Measurements from ENCODE around the gene ESR2.
A peak's percentile ranks its signal among the peaks of the same experiment; 100 is the strongest.
"Not testable (repeated sequence)": the region's sequence is repeated elsewhere in the genome, so short reads cannot be mapped to it uniquely, and the experiment has no call there.

Gene ESR2

GRCh38 chr14:64225151-64225757 lies 68.9 kb downstream of the ESR2 start:
- H3K9me3 Mint-ChIP-seq, result no peaks in the 10 kb centered on the region
- no peak for ATAC-seq (replicated peaks)
- H3K4me1 Mint-ChIP-seq, result peaks cover 19 to 31% of the 10 kb centered on the region in 2 donors
- no peaks in the 10 kb centered on the region for H3K27me3 Mint-ChIP-seq
- no peak overlapping the region for H3K27ac Mint-ChIP-seq
- no peak for DNase-seq
- H3K36me3 Mint-ChIP-seq, result peaks cover 35 to 55% of the 10 kb centered on the region in 2 donors
- no peak overlapping the region for H3K4me3 Mint-ChIP-seq

DNA sequence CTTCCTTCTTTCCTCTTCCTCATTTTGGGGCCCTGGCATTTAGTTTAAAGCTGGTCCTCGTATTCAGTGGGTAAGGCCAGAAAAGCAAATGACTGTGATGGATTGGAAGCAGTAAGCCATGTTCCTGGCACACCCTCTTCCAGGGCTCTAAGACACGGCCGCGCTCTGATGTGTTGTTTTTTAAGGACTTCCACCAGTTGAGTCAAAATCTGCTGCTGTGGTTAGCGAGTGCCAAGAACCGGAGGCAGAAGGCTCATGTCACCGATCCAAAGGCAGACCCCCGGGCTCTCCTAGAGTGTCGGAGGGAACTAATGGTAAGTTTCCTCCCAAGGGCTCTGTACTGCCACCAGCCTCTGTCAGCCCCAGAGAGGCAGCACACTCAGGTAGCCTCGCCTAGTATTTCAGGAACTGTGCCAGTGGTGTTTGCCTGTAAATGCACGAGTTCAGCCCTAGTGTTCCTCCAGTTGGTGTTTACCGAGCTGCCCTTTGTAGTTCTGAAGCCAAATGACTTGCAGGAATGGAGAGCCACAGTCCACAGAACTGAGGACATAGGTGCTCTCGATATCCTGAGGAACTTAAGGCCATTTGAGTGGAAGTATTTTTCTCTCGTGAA lies 72.7 kb downstream of the ESR2 start:
- H3K27ac Mint-ChIP-seq, result peak overlapping the region; percentile 72
- peak overlapping the region; percentile 45 to 52 for H3K4me3 Mint-ChIP-seq
- peaks cover 38 to 58% of the 10 kb centered on the region in 2 donors for H3K4me1 Mint-ChIP-seq
- ATAC-seq (replicated peaks), result peak; percentile 25 to 28
- peaks cover 37 to 56% of the 10 kb centered on the region in 2 donors for H3K36me3 Mint-ChIP-seq
- H3K27me3 Mint-ChIP-seq, result no peaks in the 10 kb centered on the region
- DNase-seq, result no peak
- H3K9me3 Mint-ChIP-seq, result no peaks in the 10 kb centered on the region

- Mint-ChIP-seq H3K27me3 (no peaks in the 10 kb centered on the region), H3K27ac (peak overlapping the region; percentile 73), H3K4me3 (peak overlapping the region; percentile 29 to 47), H3K4me1 (peaks cover 44 to 69% of the 10 kb centered on the region in 2 donors), H3K9me3 (peaks cover 0 to 6% of the 10 kb centered on the region in 2 donors), H3K36me3 (peaks cover 43 to 64% of the 10 kb centered on the region in 2 donors)
- DNase-seq (no peak), ATAC-seq (replicated peaks) (peak; percentile 22 to 25)
Measured at GRCh38 chr14:64220466-64220865, 73.7 kb downstream of the ESR2 start.

DNA sequence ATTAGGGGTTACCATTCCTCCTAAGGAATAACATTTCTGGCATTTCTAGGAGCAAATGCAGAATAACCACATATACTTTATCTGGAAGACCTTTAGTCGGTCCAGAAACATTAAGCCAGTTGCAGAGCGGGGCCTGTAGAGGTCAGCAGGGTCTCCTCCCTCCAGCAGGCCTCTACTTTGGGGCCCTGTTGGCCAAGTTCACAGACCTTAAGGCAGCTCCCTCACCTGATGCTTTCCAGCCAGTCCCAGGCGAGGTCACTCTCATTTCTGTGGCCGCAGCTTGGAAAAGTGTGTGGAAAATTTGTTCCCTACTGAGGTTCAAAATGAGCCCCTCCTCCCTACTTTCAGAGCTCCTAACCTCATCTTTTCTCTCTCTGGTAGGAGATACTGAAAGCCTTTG lies 74.1 kb downstream of the ESR2 start:
- H3K27me3 Mint-ChIP-seq, result no peaks in the 10 kb centered on the region
- peak overlapping the region; percentile 73 for H3K27ac Mint-ChIP-seq
- H3K4me3 Mint-ChIP-seq, result peak overlapping the region; percentile 29 to 47
- ATAC-seq (replicated peaks) (no peak), DNase-seq (no peak)
- peaks cover 0 to 6% of the 10 kb centered on the region in 2 donors for H3K9me3 Mint-ChIP-seq
- H3K36me3 Mint-ChIP-seq, result peaks cover 39 to 64% of the 10 kb centered on the region in 2 donors
- peaks cover 44 to 73% of the 10 kb centered on the region in 2 donors for H3K4me1 Mint-ChIP-seq

GRCh38 chr14:64218344-64219240 lies 75.6 kb downstream of the ESR2 start:
- Mint-ChIP-seq H3K36me3 (peaks cover 35 to 55% of the 10 kb centered on the region in 2 donors), H3K9me3 (peaks cover 0 to 6% of the 10 kb centered on the region in 2 donors), H3K27ac (peak overlapping the region; percentile 79), H3K4me1 (peaks cover 44 to 73% of the 10 kb centered on the region in 2 donors), H3K27me3 (no peaks in the 10 kb centered on the region), H3K4me3 (peak overlapping the region; percentile 18 to 70)
- DNase-seq (no peak), ATAC-seq (replicated peaks) (peak; percentile 70 to 72)

DNA sequence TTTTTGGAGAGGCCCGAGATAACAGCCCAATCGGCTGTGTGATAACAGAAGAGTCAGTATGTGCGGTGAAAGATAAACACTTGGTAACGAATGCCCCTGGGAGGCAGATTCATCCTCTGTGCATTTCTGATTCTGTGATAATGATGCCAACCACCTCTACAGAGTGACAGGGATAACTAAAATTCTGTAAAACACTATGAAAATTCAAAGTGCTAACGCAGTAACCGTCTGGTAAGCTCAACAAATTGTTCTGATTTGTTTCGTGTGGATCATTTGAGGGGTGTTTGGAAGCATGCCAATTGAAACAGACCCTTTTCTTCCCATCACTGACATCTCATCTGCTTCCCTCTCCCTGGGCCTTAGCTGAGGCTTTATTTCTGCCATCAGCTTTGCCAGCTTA lies 76.3 kb downstream of the ESR2 start:
- Mint-ChIP-seq H3K36me3 (peaks cover 30 to 48% of the 10 kb centered on the region in 2 donors), H3K4me1 (peaks cover 41 to 69% of the 10 kb centered on the region in 2 donors), H3K27me3 (no peaks in the 10 kb centered on the region), H3K4me3 (peak overlapping the region; percentile 18 to 70), H3K27ac (peak overlapping the region; percentile 84), H3K9me3 (peaks cover 0 to 6% of the 10 kb centered on the region in 2 donors)
- peak; percentile 8 to 14 for ATAC-seq (replicated peaks)
- no peak for DNase-seq

DNA sequence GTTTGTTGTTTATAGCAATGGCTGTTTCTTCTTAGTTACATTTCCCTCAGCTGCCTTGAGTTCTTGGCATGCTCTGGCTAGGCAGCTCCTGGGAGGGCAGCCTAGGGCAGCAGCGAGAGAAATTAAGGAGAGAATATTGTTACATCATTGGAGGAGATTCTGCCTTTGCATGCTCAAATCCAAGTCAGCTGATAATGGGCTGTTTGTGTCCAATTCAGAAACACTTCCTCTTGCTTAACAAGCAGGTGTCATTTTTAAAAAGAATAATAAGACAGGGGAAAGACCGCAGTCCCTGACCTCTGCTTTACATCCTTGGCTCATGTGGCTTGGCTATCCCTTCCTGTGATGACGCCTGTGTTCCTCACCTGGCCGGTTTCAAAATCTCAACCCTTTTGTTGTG lies 76.9 kb downstream of the ESR2 start:
- Mint-ChIP-seq H3K27me3 (no peaks in the 10 kb centered on the region), H3K4me3 (peak overlapping the region; percentile 48 to 58), H3K27ac (peak overlapping the region; percentile 84), H3K4me1 (peaks cover 39 to 65% of the 10 kb centered on the region in 2 donors), H3K9me3 (peaks cover 0 to 6% of the 10 kb centered on the region in 2 donors), H3K36me3 (peaks cover 30 to 45% of the 10 kb centered on the region in 2 donors)
- ATAC-seq (replicated peaks) (peak; percentile 28 to 41), DNase-seq (no peak)

DNA sequence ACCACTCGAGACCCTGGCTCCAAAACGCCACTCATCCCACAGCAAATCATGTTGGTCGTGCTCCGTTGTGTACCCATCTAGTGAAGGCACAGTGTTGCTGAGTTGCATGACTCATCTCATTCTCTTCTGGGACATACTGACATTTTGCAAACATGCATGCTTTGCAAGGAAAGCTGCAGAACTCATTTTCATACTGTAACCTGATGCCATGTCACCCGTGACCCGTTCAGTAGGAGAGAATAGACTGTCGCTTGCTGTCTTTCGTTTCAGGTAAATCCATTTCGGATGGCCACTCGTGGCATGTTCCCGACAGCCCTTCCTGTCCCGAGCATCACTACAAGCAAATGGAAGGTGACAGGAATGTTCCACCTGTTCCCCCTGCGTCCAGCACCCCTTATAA lies 78.2 kb downstream of the ESR2 start:
- DNase-seq (no peak), ATAC-seq (replicated peaks) (peak in 1 of 2 donors; percentile 25)
- peaks cover 31 to 56% of the 10 kb centered on the region in 2 donors for H3K4me1 Mint-ChIP-seq
- H3K36me3 Mint-ChIP-seq, result peaks cover 23 to 41% of the 10 kb centered on the region in 2 donors
- H3K9me3 Mint-ChIP-seq, result peaks cover 0 to 6% of the 10 kb centered on the region in 2 donors
- H3K27me3 Mint-ChIP-seq, result no peaks in the 10 kb centered on the region
- H3K27ac Mint-ChIP-seq, result peak overlapping the region; percentile 89
- peak overlapping the region; percentile 21 for H3K4me3 Mint-ChIP-seq

DNA sequence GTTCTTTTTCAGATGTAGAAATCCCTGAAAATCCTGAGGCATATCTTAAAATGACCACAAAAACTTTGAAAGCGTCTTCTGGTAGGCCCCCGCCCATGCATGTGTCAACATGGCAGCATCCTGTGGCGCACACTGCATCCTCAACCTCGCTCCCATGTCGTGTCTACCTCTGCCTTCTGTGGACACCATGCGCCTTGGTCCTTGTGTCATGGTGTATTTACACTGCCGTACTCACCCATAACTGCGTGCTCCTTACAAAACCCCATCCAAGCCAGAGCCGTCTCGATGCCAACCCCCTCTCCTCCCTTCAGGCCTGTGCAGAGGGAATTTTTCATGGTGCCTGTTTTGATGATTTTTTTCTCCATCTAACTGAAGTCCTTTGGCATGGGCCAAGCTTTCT lies 78.9 kb downstream of the ESR2 start:
- H3K27me3 Mint-ChIP-seq, result no peaks in the 10 kb centered on the region

GRCh38 chr14:64213853-64214570 lies 80.2 kb downstream of the ESR2 start:
- ATAC-seq (replicated peaks), result no peak

More for the DNA sequence above, 78.9 kb downstream of the ESR2 start:
- Mint-ChIP-seq H3K9me3 (peaks cover 0 to 6% of the 10 kb centered on the region in 2 donors), H3K27ac (peak overlapping the region; percentile 17), H3K36me3 (peaks cover 23 to 45% of the 10 kb centered on the region in 2 donors), H3K4me1 (peaks cover 29 to 54% of the 10 kb centered on the region in 2 donors), H3K4me3 (no peak overlapping the region)
- ATAC-seq (replicated peaks) (no peak), DNase-seq (no peak)

GRCh38 chr14:64213086-64213485 lies 81.1 kb downstream of the ESR2 start:
- H3K9me3 Mint-ChIP-seq, result peaks cover 0 to 6% of the 10 kb centered on the region in 2 donors
- H3K36me3 Mint-ChIP-seq, result peaks cover 16 to 41% of the 10 kb centered on the region in 2 donors
- no peak for DNase-seq
- no peaks in the 10 kb centered on the region for H3K27me3 Mint-ChIP-seq
- no peak overlapping the region for H3K27ac Mint-ChIP-seq
- ATAC-seq (replicated peaks), result no peak
- no peak overlapping the region for H3K4me3 Mint-ChIP-seq
- peaks cover 32 to 57% of the 10 kb centered on the region in 2 donors for H3K4me1 Mint-ChIP-seq

More at GRCh38 chr14:64213853-64214570, 80.2 kb downstream of the ESR2 start:
- peaks cover 34 to 59% of the 10 kb centered on the region in 2 donors for H3K4me1 Mint-ChIP-seq
- no peak for DNase-seq
- no peaks in the 10 kb centered on the region for H3K27me3 Mint-ChIP-seq
- H3K36me3 Mint-ChIP-seq, result peaks cover 18 to 45% of the 10 kb centered on the region in 2 donors
- H3K9me3 Mint-ChIP-seq, result peaks cover 0 to 6% of the 10 kb centered on the region in 2 donors
- no peak overlapping the region for H3K4me3 Mint-ChIP-seq
- no peak overlapping the region for H3K27ac Mint-ChIP-seq

DNA sequence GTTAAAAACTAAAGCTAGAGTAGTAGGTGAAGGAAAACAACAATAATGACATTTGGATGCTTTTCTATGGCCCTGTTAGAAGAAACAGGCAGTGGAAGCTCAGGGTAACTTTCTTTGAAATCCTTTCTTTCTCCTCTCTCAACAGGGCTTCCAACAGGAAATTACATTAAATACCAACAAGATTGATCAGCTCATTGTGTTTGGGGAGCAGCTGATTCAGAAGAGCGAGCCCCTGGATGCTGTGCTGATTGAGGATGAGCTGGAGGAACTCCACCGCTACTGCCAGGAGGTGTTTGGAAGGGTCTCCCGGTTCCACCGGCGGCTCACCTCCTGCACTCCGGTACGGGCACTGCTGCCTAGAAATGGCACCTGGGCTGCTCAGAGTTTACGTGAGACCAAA lies 81.5 kb downstream of the ESR2 start:
- ATAC-seq (replicated peaks), result no peak
- peaks cover 0 to 6% of the 10 kb centered on the region in 2 donors for H3K9me3 Mint-ChIP-seq
- H3K4me1 Mint-ChIP-seq, result peaks cover 29 to 53% of the 10 kb centered on the region in 2 donors
- peaks cover 15 to 38% of the 10 kb centered on the region in 2 donors for H3K36me3 Mint-ChIP-seq
- no peak overlapping the region for H3K4me3 Mint-ChIP-seq
- no peak for DNase-seq
- no peaks in the 10 kb centered on the region for H3K27me3 Mint-ChIP-seq
- H3K27ac Mint-ChIP-seq, result peak overlapping the region; percentile 37

DNA sequence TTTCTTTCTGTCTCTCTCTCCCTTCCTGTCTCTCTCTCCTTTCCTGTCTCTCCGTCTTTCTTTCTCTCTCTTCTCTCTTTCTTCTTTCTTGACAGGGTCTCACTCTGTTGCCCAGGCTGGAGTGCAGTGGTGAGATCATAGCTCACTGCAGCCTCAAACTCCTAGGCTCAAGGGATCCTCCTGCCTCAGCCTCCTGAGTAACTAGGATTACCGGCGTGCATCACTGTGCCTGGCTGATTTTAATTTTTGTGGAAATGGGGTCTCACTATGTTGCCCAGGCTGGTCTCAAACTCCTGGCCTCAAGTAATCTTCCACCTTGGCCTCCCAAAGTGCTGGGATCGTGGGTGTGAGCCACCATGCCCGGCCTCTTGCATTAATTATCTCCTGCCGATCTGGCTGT lies 83.3 kb downstream of the ESR2 start:
- H3K27me3 Mint-ChIP-seq; ATAC-seq (replicated peaks); DNase-seq; H3K9me3 Mint-ChIP-seq: not testable (repeated sequence)
- Mint-ChIP-seq H3K4me1 (peaks cover 20 to 38% of the 10 kb centered on the region in 2 donors), H3K36me3 (peaks cover 7 to 23% of the 10 kb centered on the region in 2 donors), H3K4me3 (peak overlapping the region in 1 of 2 donors; percentile 3), H3K27ac (peak overlapping the region; percentile 39)
